H1 (cell line): ENCODE data around the gene SHANK2. TPM values are rescaled to one million over a fixed set of nuclear protein-coding genes. Genes with fewer than 3 reads are reported as not detected.

Experiments used
- CTCF ChIA-PET: fragments of 300-600 bp; sonication (Branson Sonifier 250); formaldehyde crosslinking; loops from one replicate; lab custom pipeline; 2021; ENCODE audit not compliant: partially characterized antibody; lab: Charles Lee
- POLR2A ChIA-PET: fragments of 300-600 bp; sonication (Branson Sonifier 250); formaldehyde crosslinking; loops from one replicate; lab custom pipeline; 2021; ENCODE audit warnings: inconsistent platforms; ENCODE audit not compliant: partially characterized antibody; lab: Charles Lee
- DNase-seq, 2 experiments: peaks; one replicate each; pipeline versions ENCODE4 v3.0.0 to v3.0.0-alpha.2; 2010 to 2022; ENCODE audit warnings: low spot score in 2 of 2, low read depth in 1 of 2, mixed read lengths in 1 of 2
- FAIRE-seq: peaks from 2 replicates; lab custom pipeline; 2011; peaks lifted over from hg19 to GRCh38; lab: Jason Lieb, UNC
- H2AFZ ChIP-seq: 2 replicates; pipeline ENCODE4 v1.8.1; 2012; ENCODE audit warnings: low read length, inconsistent platforms
- H2AK5ac ChIP-seq: 2 replicates; pipeline ENCODE4 v1.6.1; 2013; ENCODE audit warnings: low read depth, low read length
- H2BK120ac ChIP-seq: replicated peaks from 2 replicates; pipeline ENCODE3; 2013; ENCODE audit warnings: low read depth, low read length, inconsistent platforms
- H2BK12ac ChIP-seq: 2 replicates; pipeline ENCODE4 v1.6.1; 2013; ENCODE audit warnings: low read depth, low read length
- H2BK15ac ChIP-seq: 2 replicates; pipeline ENCODE4 v1.6.1; 2013; ENCODE audit warnings: low read length
- H2BK20ac ChIP-seq: 2 replicates; pipeline ENCODE4 v1.6.1; 2013; ENCODE audit warnings: low read length
- H2BK5ac ChIP-seq: 2 replicates; pipeline ENCODE4 v1.6.1; 2013; ENCODE audit warnings: low read depth, low read length
- H3K14ac ChIP-seq: 2 replicates; pipeline ENCODE4 v1.6.1; 2013; ENCODE audit warnings: inconsistent platforms; ENCODE audit not compliant: insufficient read length
- H3K18ac ChIP-seq: 2 replicates; pipeline ENCODE4 v1.6.1; 2013; ENCODE audit warnings: low read length; ENCODE audit errors: extremely low read depth
- H3K23ac ChIP-seq: 2 replicates; pipeline ENCODE4 v1.6.1; 2013; ENCODE audit warnings: inconsistent platforms; ENCODE audit not compliant: insufficient read length
- H3K23me2 ChIP-seq: 2 replicates; pipeline ENCODE4 v1.6.1; 2013; ENCODE audit warnings: low read depth, low read length
- H3K27ac ChIP-seq: 2 replicates; pipeline ENCODE4 v1.6.1; 2011; ENCODE audit warnings: low read depth, low read length, inconsistent platforms
- H3K27me3 ChIP-seq, 4 experiments: replicated peaks in 1 of 4; 1 replicate in 1 of 4; 2 replicates in 3 of 4; pipeline versions ENCODE4 v1.6.1 to v1.8.1; 2011 to 2013; ENCODE audit warnings: low read length in 3 of 4, mild to moderate bottlenecking in 3 of 4, inconsistent platforms in 2 of 4, mixed read lengths in 2 of 4, moderate library complexity in 1 of 4; ENCODE audit not compliant: control insufficient read depth in 3 of 4, insufficient read depth in 3 of 4; ENCODE audit errors: extremely low read depth in 1 of 4
- H3K36me3 ChIP-seq, 4 experiments: 2 replicates each; pipeline versions ENCODE4 v1.6.1 to v1.8.1; 2011 to 2013; ENCODE audit warnings: mild to moderate bottlenecking in 4 of 4, low read length in 3 of 4, moderate library complexity in 2 of 4, control low read depth in 1 of 4, inconsistent platforms in 1 of 4; ENCODE audit not compliant: insufficient read depth in 4 of 4, control insufficient read depth in 2 of 4
- H3K4ac ChIP-seq: replicated peaks from 2 replicates; pipeline ENCODE3; 2013; ENCODE audit warnings: low read length, low read depth, mixed read lengths, inconsistent platforms; ENCODE audit not compliant: insufficient read length
- H3K4me1 ChIP-seq, 4 experiments: replicated peaks in 1 of 4; 1 replicate in 1 of 4; 2 replicates in 3 of 4; pipeline versions ENCODE4 v1.6.1 to v1.8.1; 2011 to 2013; ENCODE audit warnings: low read length in 3 of 4, inconsistent platforms in 2 of 4, mixed read lengths in 1 of 4; ENCODE audit not compliant: insufficient read depth in 4 of 4, control insufficient read depth in 3 of 4
- H3K4me2 ChIP-seq, 2 experiments: 2 replicates each; pipeline versions ENCODE4 v1.6.1 to v1.8.1; 2011 to 2013; ENCODE audit warnings: low read depth in 2 of 2, low read length in 2 of 2, control low read depth in 1 of 2, inconsistent platforms in 1 of 2, mild to moderate bottlenecking in 1 of 2; ENCODE audit not compliant: insufficient read depth in 1 of 2
- H3K4me3 ChIP-seq, 4 experiments: fragments of 200-600, 300-600 bp in 1 of 4; sonication (generic), shearing (Covaris generic), sonication (Bioruptor Twin) in 1 of 4; 2 replicates each; pipeline versions ENCODE4 v1.5.1 to v1.8.1; 2011 to 2016; ENCODE audit warnings: low read length in 4 of 4, low read depth in 3 of 4, control low read depth in 2 of 4, inconsistent platforms in 2 of 4, mild to moderate bottlenecking in 2 of 4, mixed read lengths in 1 of 4, moderate library complexity in 1 of 4; ENCODE audit not compliant: insufficient read depth in 2 of 4; ENCODE audit errors: extremely low read depth in 1 of 4
- H3K56ac ChIP-seq: replicated peaks from 2 replicates; pipeline ENCODE3; 2013; ENCODE audit warnings: low read depth, mild to moderate bottlenecking, mixed read lengths, low read length, inconsistent platforms; ENCODE audit not compliant: insufficient read length
- H3K79me1 ChIP-seq: 2 replicates; pipeline ENCODE4 v1.6.1; 2013; ENCODE audit warnings: low read depth, low read length, control low read depth
- H3K79me2 ChIP-seq, 2 experiments: 2 replicates each; pipeline versions ENCODE4 v1.6.1 to v1.8.1; 2012 to 2013; ENCODE audit warnings: low read length in 2 of 2, mild to moderate bottlenecking in 2 of 2, inconsistent platforms in 1 of 2; ENCODE audit not compliant: insufficient read depth in 2 of 2, control insufficient read depth in 1 of 2
- H3K9ac ChIP-seq, 4 experiments: replicated peaks in 1 of 4; 1 replicate in 1 of 4; 2 replicates in 3 of 4; pipeline versions ENCODE4 v1.6.1 to v1.8.1; 2011 to 2013; ENCODE audit warnings: low read depth in 3 of 4, low read length in 3 of 4, control low read depth in 2 of 4, mild to moderate bottlenecking in 2 of 4, moderate library complexity in 2 of 4, inconsistent platforms in 1 of 4; ENCODE audit errors: extremely low read depth in 1 of 4
- H3K9me3 ChIP-seq, 2 experiments: 2 replicates each; pipeline versions ENCODE4 v1.6.1 to v1.8.1; 2012 to 2013; ENCODE audit warnings: mild to moderate bottlenecking in 2 of 2, moderate library complexity in 2 of 2, control low read depth in 1 of 2, inconsistent platforms in 1 of 2, low read depth in 1 of 2, low read length in 1 of 2, mixed read lengths in 1 of 2; ENCODE audit not compliant: insufficient read depth in 2 of 2
- H4K20me1 ChIP-seq, 2 experiments: replicated peaks in 1 of 2; 2 replicates each; pipeline versions ENCODE3 to v1.8.1; 2011 to 2013; ENCODE audit warnings: inconsistent platforms in 2 of 2, low read length in 2 of 2, mild to moderate bottlenecking in 1 of 2; ENCODE audit not compliant: insufficient read depth in 2 of 2, control insufficient read depth in 1 of 2
- H4K5ac ChIP-seq: 2 replicates; pipeline ENCODE4 v1.6.1; 2013; ENCODE audit warnings: low read length, low read depth, mixed read lengths, inconsistent platforms; ENCODE audit not compliant: insufficient read length
- H4K8ac ChIP-seq: 2 replicates; pipeline ENCODE4 v1.8.0; 2013; ENCODE audit warnings: mild to moderate bottlenecking, moderate library complexity, low read length, inconsistent platforms; ENCODE audit not compliant: insufficient read depth; ENCODE audit errors: extremely low read depth
- H4K91ac ChIP-seq: replicated peaks from 2 replicates; pipeline ENCODE3; 2013; ENCODE audit warnings: low read length, mixed read lengths, inconsistent platforms; ENCODE audit not compliant: insufficient read length
- BCL11A ChIP-seq, 2 experiments: IDR thresholded peaks; one replicate each; pipeline ENCODE4 v1.6.1; 2011; ENCODE audit warnings: low read depth in 2 of 2, low read length in 2 of 2, mild to moderate bottlenecking in 2 of 2
- CHD1 ChIP-seq: IDR thresholded peaks from 2 replicates; pipeline ENCODE4 v1.6.1; 2012; ENCODE audit warnings: low read depth, low read length, improper control_type of control experiment
- CTCF ChIP-seq, 3 experiments: IDR thresholded peaks; 1 replicate in 2 of 3; 2 replicates in 1 of 3; pipeline versions ENCODE4 v1.5.1 to v1.6.1; 2011; ENCODE audit warnings: low read length in 3 of 3, mild to moderate bottlenecking in 3 of 3, inconsistent platforms in 2 of 3, low read depth in 1 of 3, moderate library complexity in 1 of 3; ENCODE audit not compliant: insufficient read depth in 1 of 3; ENCODE audit errors: control extremely low read depth in 1 of 3
- EP300 ChIP-seq, 2 experiments: IDR thresholded peaks; 1 replicate in 1 of 2; 2 replicates in 1 of 2; pipeline ENCODE4 v1.6.1; 2011 to 2012; ENCODE audit warnings: low read depth in 2 of 2, low read length in 2 of 2, mild to moderate bottlenecking in 2 of 2, borderline replicate concordance in 1 of 2, inconsistent platforms in 1 of 2, moderate library complexity in 1 of 2
- EZH2 ChIP-seq: fragments of 200-600 bp; sonication (generic); IDR thresholded peaks from 2 replicates; pipeline ENCODE4 v1.7.1; 2012; ENCODE audit warnings: low read depth, mild to moderate bottlenecking, moderate library complexity, low read length, inconsistent platforms; ENCODE audit not compliant: severe bottlenecking
- FOSL1 ChIP-seq: IDR thresholded peaks from 2 replicates; pipeline ENCODE4 v1.6.1; 2011; ENCODE audit warnings: mild to moderate bottlenecking, low read depth, low read length, moderate library complexity; ENCODE audit not compliant: insufficient read depth
- GTF2F1 ChIP-seq: IDR thresholded peaks from 2 replicates; pipeline ENCODE4 v1.6.1; 2012; ENCODE audit warnings: low read depth, low read length, improper control_type of control experiment, borderline replicate concordance
- HDAC6 ChIP-seq: IDR thresholded peaks from one replicate; pipeline ENCODE4 v1.7.1; 2012; ENCODE audit warnings: low read depth, mild to moderate bottlenecking, inconsistent platforms, low read length, moderate library complexity
- SAP30 ChIP-seq: fragments of 300-600 bp; sonication (generic); IDR thresholded peaks from 2 replicates; pipeline ENCODE4 v1.7.1; 2012; ENCODE audit warnings: low read length, moderate library complexity, mild to moderate bottlenecking, inconsistent platforms; ENCODE audit not compliant: insufficient read depth, insufficient replicate concordance
- TAF7 ChIP-seq: optimal IDR thresholded peaks from 2 replicates; pipeline ENCODE3; 2011; ENCODE audit warnings: low read depth, mild to moderate bottlenecking, inconsistent platforms, low read length, moderate library complexity, borderline replicate concordance
- YY1 ChIP-seq: IDR thresholded peaks from 2 replicates; pipeline ENCODE4 v1.6.1; 2011; ENCODE audit warnings: low read depth, mild to moderate bottlenecking, low read length
- WGBS, 2 experiments: shearing (Covaris generic) in 1 of 2; methylation state at CpG; one replicate each; pipeline versions ENCODE4 v1.1.6 to v1.1.7; 2013 to 2015; ENCODE audit warnings: low lambda C conversion rate in 2 of 2, mixed read lengths in 2 of 2, inconsistent platforms in 1 of 2, low coverage in 1 of 2, missing lambda C conversion rate in 1 of 2; ENCODE audit not compliant: insufficient replicate concordance in 2 of 2, insufficient coverage in 1 of 2, insufficient read length in 1 of 2; ENCODE audit errors: extremely low coverage in 1 of 2, missing lambda C conversion rate in 1 of 2; 5-methylcytosine and 5-hydroxymethylcytosine counted together
- polyA plus RNA-seq, 7 experiments: library from polyadenylated mRNA; depleted of rRNA in 3 of 7; stranded (reverse) in 5 of 7; unstranded in 2 of 7; fragments of >200 nt in 5 of 7; fragments of 200-250 nt in 2 of 7; gene quantifications; 1 replicate in 5 of 7; 2 replicates in 1 of 7; 4 replicates in 1 of 7; pipeline versions ENCODE4 v1.2.1 to v1.2.3, GENCODE V29; 2011 to 2013; ENCODE audit warnings: missing spikeins in 2 of 7, mixed read lengths in 2 of 7
- total RNA-seq: library from RNA; stranded (reverse); fragmentation: NEBNext Ultra II Directional; extraction: Animal tissue kit (Norgen Biotek cat#: 25700); gene quantifications from 2 replicates; pipeline ENCODE4 v1.2.1, GENCODE V29; 2021

Gene SHANK2
- total and polyA plus RNA-seq, 2 of the 8 experiments (the other 6 are each of a cell fraction or from before 2014, with no cell fraction given), result 10.1 to 54.2 TPM

- no peaks in the 10 kb centered on the region for H3K79me2 ChIP-seq
- no peak overlapping the region for H4K8ac ChIP-seq
- CTCF ChIA-PET, result interaction anchor here (0.6 kb wide), 1 partner anchor 463 kb away, joined by 3 read pairs; no protein-coding TSS in a partner anchor
- no peak overlapping the region for H2BK15ac ChIP-seq
- H4K5ac ChIP-seq, result no peak overlapping the region
- no peak overlapping the region for H3K4ac ChIP-seq
- no peak overlapping the region for H3K27ac ChIP-seq
- H2BK5ac ChIP-seq, result no peak overlapping the region
- POLR2A ChIA-PET, result no interaction called here
- H3K4me1 ChIP-seq, result no peaks in the 10 kb centered on the region
- no peak overlapping the region for H4K91ac ChIP-seq
- WGBS, 2 experiments, result 88% methylated on average over 3 of the region's 3 CpGs; no CpG with 5 or more reads in 1 of the 2 experiments
- TF ChIP-seq CHD1 (no peak), HDAC6 (no peak), BCL11A (IDR thresholded peaks at IDR 0.05; ENCODE audit: low read depth in 2 of 2, low read length in 2 of 2) (no peak), FOSL1 (no peak), TAF7 (no peak), CTCF (IDR thresholded peaks at IDR 0.05; ENCODE audit: control extremely low read depth in 1 of 3, insufficient read depth in 1 of 3, low read depth in 1 of 3, low read length in 3 of 3) (no peak), EP300 (IDR thresholded peaks at IDR 0.05; ENCODE audit: borderline replicate concordance in 1 of 2, low read depth in 2 of 2, low read length in 2 of 2) (no peak), EZH2 (no peak), YY1 (no peak), GTF2F1 (no peak), SAP30 (no peak)
- H3K4me3 ChIP-seq, result no peak overlapping the region
- no peak for DNase-seq
- H2BK12ac ChIP-seq, result no peak overlapping the region
- no peak overlapping the region for H3K18ac ChIP-seq
- H3K9ac ChIP-seq, result no peak overlapping the region
- H3K14ac ChIP-seq, result no peak overlapping the region
- no peak overlapping the region for H3K4me2 ChIP-seq
- H3K9me3 ChIP-seq, result no peaks in the 10 kb centered on the region
- no peak overlapping the region for H2BK120ac ChIP-seq
- H2AFZ ChIP-seq, result no peak overlapping the region
- no peaks in the 10 kb centered on the region for H3K79me1 ChIP-seq
- H3K56ac ChIP-seq, result no peak overlapping the region
- no peak overlapping the region; the same call in 1 of the 2 replicates for H2AK5ac ChIP-seq
- H3K27me3 ChIP-seq, result no peaks in the 10 kb centered on the region; a peak in 2 of 7 replicates
- no peaks in the 10 kb centered on the region for H4K20me1 ChIP-seq
- H2BK20ac ChIP-seq, result no peak overlapping the region
- no peak for FAIRE-seq
- H3K23ac ChIP-seq, result no peak overlapping the region
- H3K23me2 ChIP-seq, result 0 out of 2 replicates have a peak, but pooled peaks cover 2% of the 10 kb centered on the region
- H3K36me3 ChIP-seq, result no peaks in the 10 kb centered on the region
These were observed 19.8 kb upstream of the SHANK2 start for GRCh38 chr11:71272161-71272560.
